T-helper 1 cell treated with Interleukin-12 subunit alpha and Interleukin-12 subunit beta and Interleukin-4 antibody, amounts not matched to agents 30 μg/mL and 1 μg/mL, for 36 hours (primary cell): ENCODE results near the gene KCNJ12.

ENCODE experiments used
- H3K27ac Mint-ChIP-seq: one replicate; pipeline ENCODE4 v1.8.0; 2021; ENCODE audit warnings: mild to moderate bottlenecking, mixed read lengths
- H3K27me3 Mint-ChIP-seq: one replicate; pipeline ENCODE4 v1.8.0; 2021; ENCODE audit warnings: low read depth, mixed read lengths
- H3K36me3 Mint-ChIP-seq: one replicate; pipeline ENCODE4 v1.8.0; 2021; ENCODE audit warnings: low read depth, mixed read lengths
- H3K4me1 Mint-ChIP-seq: one replicate; pipeline ENCODE4 v1.8.0; 2021; ENCODE audit warnings: low read depth, mixed read lengths
- H3K4me3 Mint-ChIP-seq: one replicate; pipeline ENCODE4 v1.8.0; 2021; ENCODE audit warnings: mild to moderate bottlenecking, moderate library complexity, mixed read lengths
- H3K9me3 Mint-ChIP-seq: one replicate; pipeline ENCODE4 v1.8.0; 2021; ENCODE audit warnings: mixed read lengths

KCNJ12 gene

GRCh38 chr17:21357281-21357680 lies 18.9 kb upstream of the KCNJ12 start:
- Mint-ChIP-seq H3K4me1 (no peaks in the 10 kb centered on the region), H3K4me3 (no peak overlapping the region), H3K27ac (no peak overlapping the region)

DNA sequence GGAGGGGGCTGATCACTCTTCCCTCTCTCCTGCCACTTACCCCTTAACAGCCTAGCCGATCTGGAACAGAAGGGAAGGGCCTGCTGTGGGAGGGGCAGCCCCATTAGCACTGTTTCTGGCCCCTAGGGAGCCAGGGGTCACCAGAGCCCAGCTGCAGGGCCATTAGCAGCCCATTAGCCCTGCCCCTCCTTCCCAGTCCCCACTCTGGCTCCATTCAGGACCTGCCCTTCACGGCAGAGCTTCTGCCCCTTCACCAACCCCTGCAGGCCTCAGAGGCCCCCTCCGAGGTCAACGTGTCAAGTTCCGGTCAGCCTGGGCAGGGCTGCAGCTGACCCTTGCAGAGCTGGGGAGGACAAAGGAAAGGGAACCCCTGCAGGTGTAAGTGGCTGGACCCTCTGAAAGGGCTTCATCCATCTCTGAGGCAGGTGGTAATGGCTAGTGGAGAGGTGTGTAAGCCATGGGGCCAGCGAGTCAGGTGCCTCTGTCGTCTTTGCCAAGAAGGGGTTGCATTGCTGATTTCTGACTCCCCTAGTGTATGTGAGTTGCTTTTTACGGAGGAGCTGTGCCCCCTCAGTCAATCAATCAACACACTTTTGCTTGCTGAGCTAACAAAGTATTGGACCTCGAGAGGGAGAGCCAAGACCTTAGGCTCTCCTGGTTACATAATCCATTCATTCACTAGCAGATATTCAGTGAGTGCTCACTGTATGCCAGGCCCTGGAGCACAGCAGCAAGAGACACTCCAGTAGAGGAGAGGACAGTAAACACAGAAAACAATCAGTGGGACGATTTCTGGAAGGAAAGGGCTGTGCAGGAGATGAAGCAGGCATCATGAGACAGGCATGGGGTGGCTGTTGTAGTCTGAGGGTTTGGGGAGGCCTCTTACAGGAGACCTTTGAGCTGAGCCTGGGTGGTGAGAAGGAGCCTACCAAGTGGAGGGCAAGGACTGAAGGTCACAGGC lies 18.2 kb upstream of the KCNJ12 start:
- H3K4me1 Mint-ChIP-seq: no peaks in the 10 kb centered on the region
- no peak overlapping the region for H3K27ac Mint-ChIP-seq
- H3K27me3 Mint-ChIP-seq: no peaks in the 10 kb centered on the region
- no peaks in the 10 kb centered on the region for H3K36me3 Mint-ChIP-seq
- H3K9me3 Mint-ChIP-seq: no peaks in the 10 kb centered on the region
- H3K4me3 Mint-ChIP-seq: no peak overlapping the region

More at GRCh38 chr17:21357281-21357680, 18.9 kb upstream of the KCNJ12 start:
- H3K36me3 Mint-ChIP-seq: no peaks in the 10 kb centered on the region
- H3K9me3 Mint-ChIP-seq: no peaks in the 10 kb centered on the region
- H3K27me3 Mint-ChIP-seq: no peaks in the 10 kb centered on the region

- Mint-ChIP-seq H3K4me3 (no peak overlapping the region), H3K27me3 (no peaks in the 10 kb centered on the region), H3K4me1 (no peaks in the 10 kb centered on the region), H3K36me3 (no peaks in the 10 kb centered on the region), H3K27ac (no peak overlapping the region), H3K9me3 (no peaks in the 10 kb centered on the region)
These were observed 17.3 kb upstream of the KCNJ12 start for GRCh38 chr17:21358682-21359482.

- Mint-ChIP-seq H3K27me3 (no peaks in the 10 kb centered on the region), H3K9me3 (no peaks in the 10 kb centered on the region), H3K4me1 (no peaks in the 10 kb centered on the region), H3K27ac (no peak overlapping the region), H3K4me3 (no peak overlapping the region), H3K36me3 (no peaks in the 10 kb centered on the region)
These were observed 16.7 kb upstream of the KCNJ12 start for GRCh38 chr17:21359483-21359840.

DNA sequence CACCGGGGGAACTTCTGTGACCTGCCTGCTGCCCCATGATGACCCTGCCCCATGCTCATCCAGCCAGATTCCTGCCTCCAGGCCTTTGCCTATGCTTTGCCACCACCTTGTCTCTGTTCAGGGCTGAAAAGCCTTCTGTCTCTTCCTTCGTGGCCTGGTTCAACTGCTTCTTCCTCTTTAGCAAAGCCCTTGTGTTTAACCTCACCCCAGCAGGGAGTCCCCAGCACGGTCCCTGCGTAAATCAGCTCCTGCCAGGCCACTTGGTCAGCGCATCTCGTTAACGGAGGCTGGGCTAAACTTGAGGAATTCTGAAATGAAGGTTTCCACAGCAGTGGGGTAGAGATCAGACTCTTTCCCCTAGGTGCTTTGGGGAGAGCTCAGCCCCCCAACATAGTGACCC lies 16.1 kb upstream of the KCNJ12 start:
- Mint-ChIP-seq H3K4me3 (no peak overlapping the region), H3K27ac (no peak overlapping the region), H3K27me3 (no peaks in the 10 kb centered on the region), H3K9me3 (no peaks in the 10 kb centered on the region), H3K36me3 (no peaks in the 10 kb centered on the region), H3K4me1 (no peaks in the 10 kb centered on the region)

- H3K4me3 Mint-ChIP-seq: no peak overlapping the region
- no peak overlapping the region for H3K27ac Mint-ChIP-seq
- no peaks in the 10 kb centered on the region for H3K36me3 Mint-ChIP-seq
- H3K9me3 Mint-ChIP-seq: no peaks in the 10 kb centered on the region
- H3K4me1 Mint-ChIP-seq: no peaks in the 10 kb centered on the region
- no peaks in the 10 kb centered on the region for H3K27me3 Mint-ChIP-seq
These were observed 14.9 kb upstream of the KCNJ12 start for GRCh38 chr17:21361020-21361809.

DNA sequence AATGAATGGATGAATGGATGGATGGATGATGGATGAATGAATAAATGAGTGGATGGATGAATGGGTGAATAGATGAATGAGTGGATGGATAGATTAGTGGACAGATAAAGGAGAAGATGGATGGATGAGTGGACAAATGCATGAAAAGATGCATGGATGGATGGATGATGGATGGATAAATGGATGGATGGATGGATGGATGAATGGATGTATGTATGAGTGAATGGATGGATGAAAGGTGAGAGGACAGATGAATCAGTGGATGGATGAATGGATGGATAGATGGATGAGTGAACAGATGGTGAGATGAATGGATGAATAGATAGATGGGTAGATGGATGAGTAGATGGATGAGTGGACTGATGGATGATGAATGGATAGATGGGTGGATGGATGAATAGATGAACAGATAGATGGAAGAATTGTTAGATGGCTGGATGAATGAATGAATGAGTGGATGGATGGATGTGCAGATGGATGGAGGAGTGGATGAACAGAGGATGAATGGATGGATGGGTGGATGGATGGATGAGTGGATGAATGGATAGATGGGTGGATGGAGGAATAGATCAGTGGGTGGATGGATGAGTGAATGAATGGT lies 13.7 kb upstream of the KCNJ12 start:
- H3K4me3 Mint-ChIP-seq: no peak overlapping the region
- no peaks in the 10 kb centered on the region for H3K4me1 Mint-ChIP-seq
- no peaks in the 10 kb centered on the region for H3K36me3 Mint-ChIP-seq
- no peak overlapping the region for H3K27ac Mint-ChIP-seq
- no peaks in the 10 kb centered on the region for H3K9me3 Mint-ChIP-seq
- H3K27me3 Mint-ChIP-seq: no peaks in the 10 kb centered on the region

- Mint-ChIP-seq H3K27me3 (no peaks in the 10 kb centered on the region), H3K4me1 (no peaks in the 10 kb centered on the region), H3K36me3 (no peaks in the 10 kb centered on the region), H3K9me3 (no peaks in the 10 kb centered on the region), H3K27ac (no peak overlapping the region), H3K4me3 (no peak overlapping the region)
These were observed 12.1 kb upstream of the KCNJ12 start for GRCh38 chr17:21363776-21364642.

- Mint-ChIP-seq H3K27ac (no peak overlapping the region), H3K9me3 (no peaks in the 10 kb centered on the region), H3K36me3 (no peaks in the 10 kb centered on the region), H3K4me1 (no peaks in the 10 kb centered on the region), H3K27me3 (no peaks in the 10 kb centered on the region), H3K4me3 (no peak overlapping the region)
These were observed 11.1 kb upstream of the KCNJ12 start for GRCh38 chr17:21365016-21365415.

- H3K4me1 Mint-ChIP-seq: no peaks in the 10 kb centered on the region
- no peaks in the 10 kb centered on the region for H3K36me3 Mint-ChIP-seq
- H3K4me3 Mint-ChIP-seq: no peak overlapping the region
- H3K27me3 Mint-ChIP-seq: no peaks in the 10 kb centered on the region
- no peaks in the 10 kb centered on the region for H3K9me3 Mint-ChIP-seq
- no peak overlapping the region for H3K27ac Mint-ChIP-seq
These were observed 7.5 kb upstream of the KCNJ12 start for GRCh38 chr17:21368545-21369246.

DNA sequence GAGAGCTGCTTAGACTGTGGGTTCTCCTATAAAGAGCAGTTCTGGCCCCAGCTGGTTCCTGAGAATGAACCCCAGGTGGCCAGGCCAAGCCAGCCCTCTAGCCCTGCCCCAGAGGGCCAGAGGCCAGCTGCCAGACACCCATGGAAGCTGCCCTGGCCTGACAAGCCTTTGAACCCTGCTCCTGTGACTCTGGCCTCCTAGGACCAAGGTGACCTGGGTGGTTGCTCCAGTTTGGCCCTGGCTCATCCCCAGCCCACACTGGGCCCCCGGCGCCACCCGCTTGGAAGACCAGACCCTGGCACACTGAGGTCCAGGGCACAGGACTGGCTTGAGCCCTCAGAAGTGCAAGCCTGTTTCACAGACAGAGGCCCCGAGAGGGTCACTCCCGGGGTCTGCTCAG lies 6.8 kb upstream of the KCNJ12 start:
- Mint-ChIP-seq H3K4me1 (no peaks in the 10 kb centered on the region), H3K36me3 (no peaks in the 10 kb centered on the region)

GRCh38 chr17:21370430-21370829 lies 5.7 kb upstream of the KCNJ12 start:
- Mint-ChIP-seq H3K27me3 (peaks cover 6% of the 10 kb centered on the region), H3K36me3 (no peaks in the 10 kb centered on the region), H3K27ac (no peak overlapping the region), H3K9me3 (no peaks in the 10 kb centered on the region), H3K4me1 (no peaks in the 10 kb centered on the region), H3K4me3 (no peak overlapping the region)

More for the DNA sequence above, 6.8 kb upstream of the KCNJ12 start:
- Mint-ChIP-seq H3K27me3 (no peaks in the 10 kb centered on the region), H3K9me3 (no peaks in the 10 kb centered on the region), H3K4me3 (no peak overlapping the region), H3K27ac (no peak overlapping the region)

DNA sequence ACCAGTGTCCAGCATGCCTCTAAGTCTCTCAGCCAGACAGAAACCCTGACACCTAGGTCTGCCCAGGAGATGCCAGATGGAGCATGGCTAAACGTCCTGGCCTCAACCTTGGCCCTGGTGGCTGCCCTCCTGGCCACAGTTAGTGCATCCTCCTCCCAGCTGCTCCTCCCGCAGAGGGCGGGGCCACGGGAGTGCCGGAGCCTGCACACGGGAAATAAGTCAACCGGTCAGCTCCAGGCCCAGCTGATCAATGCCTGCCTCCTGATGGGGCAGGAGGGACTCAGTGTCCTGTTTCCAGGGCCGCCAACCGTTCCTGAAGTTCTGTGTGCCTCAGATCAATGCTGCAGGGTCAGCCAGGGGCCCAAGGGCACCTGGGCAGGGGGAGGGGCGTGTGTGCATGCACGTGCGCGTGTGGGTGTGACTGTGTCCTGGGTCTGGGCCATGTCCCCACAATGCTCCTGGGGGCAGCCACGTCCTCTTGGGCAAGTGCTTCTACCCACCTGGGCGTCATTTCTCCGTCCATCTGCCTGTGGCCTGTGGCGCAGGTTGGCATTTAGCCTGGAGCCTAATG lies 4.6 kb upstream of the KCNJ12 start:
- Mint-ChIP-seq H3K9me3 (no peaks in the 10 kb centered on the region), H3K4me1 (no peaks in the 10 kb centered on the region), H3K27ac (no peak overlapping the region), H3K36me3 (no peaks in the 10 kb centered on the region), H3K27me3 (peaks cover 11% of the 10 kb centered on the region), H3K4me3 (no peak overlapping the region)
